HG03066 (cell line): ENCODE measurements around the gene UNC80.
"Not testable (repeated sequence)": the region's sequence is repeated elsewhere in the genome, so short reads cannot be mapped to it uniquely, and the experiment has no call there.

Experiments used
- ATAC-seq: cut with Tn5 transposase; IDR thresholded peaks from one replicate; pipeline ENCODE4 v1.9.1; 2021; ENCODE audit warnings: low read depth; ENCODE audit not compliant: unreplicated experiment

Gene UNC80

DNA sequence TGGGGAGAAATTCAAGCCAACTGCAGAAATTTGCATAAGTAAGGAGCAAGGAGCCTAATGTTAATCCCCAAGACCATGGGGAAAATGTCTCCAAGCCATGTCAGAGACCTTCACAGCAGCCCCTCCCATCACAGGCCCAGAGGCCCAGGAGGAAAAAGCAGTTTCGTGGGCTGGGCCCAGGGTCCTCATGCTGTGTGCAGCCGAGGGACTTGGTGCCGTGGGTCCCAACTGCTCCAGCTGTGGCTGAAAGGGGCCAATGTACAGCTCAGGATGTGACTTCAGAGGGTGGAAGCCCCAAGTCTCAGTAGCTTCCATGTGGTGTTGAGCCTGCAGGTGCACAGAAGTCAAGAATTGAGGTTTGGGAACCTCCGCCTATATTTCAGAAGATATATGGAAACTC lies 23.8 kb downstream of the UNC80 start:
- not testable (repeated sequence) for ATAC-seq

GRCh38 chr2:209805351-209805750 lies 33.7 kb downstream of the UNC80 start:
- no peak for ATAC-seq

DNA sequence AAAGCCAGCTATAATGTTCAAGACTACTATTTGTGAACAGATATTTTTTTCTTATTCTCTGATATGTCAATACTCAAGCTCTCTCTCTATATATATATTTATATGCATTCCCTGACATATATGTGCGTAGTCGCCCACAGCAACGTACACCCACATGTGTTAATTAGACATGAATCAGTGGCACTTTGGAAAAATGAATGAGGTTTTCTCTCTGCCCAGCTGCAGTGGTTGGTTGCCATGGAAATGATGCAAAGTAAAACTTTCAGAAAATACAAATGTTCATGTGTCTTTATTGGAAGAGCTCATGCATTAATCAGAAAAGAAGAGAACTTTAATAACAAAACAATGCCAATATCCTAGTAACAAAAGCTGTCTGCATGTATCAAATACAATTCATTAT lies 34.7 kb downstream of the UNC80 start:
- ATAC-seq = no peak

- ATAC-seq = no peak
Measured at GRCh38 chr2:209808521-209808920, 36.9 kb downstream of the UNC80 start.

DNA sequence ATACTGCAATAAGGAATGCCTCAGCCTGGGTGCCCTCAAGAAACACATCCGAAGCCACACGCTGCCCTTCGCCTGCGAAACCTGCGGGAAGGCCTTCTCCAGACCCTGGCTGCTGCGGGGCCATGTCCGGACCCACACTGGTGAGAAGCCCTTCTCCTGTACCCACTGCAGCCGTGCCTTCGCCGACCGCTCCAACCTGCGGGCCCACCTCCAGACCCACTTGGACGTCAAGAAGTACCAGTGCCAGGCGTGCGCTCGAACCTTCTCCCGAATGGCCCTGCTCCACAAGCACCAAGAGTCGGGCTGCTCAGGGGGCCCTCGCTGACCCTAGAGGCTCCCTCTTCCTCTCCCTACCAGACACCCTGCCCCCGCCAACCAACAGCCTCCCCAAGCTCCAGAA lies 37.6 kb downstream of the UNC80 start:
- no peak for ATAC-seq

- no peak for ATAC-seq
Measured at GRCh38 chr2:209817844-209818271, 46.2 kb downstream of the UNC80 start.

DNA sequence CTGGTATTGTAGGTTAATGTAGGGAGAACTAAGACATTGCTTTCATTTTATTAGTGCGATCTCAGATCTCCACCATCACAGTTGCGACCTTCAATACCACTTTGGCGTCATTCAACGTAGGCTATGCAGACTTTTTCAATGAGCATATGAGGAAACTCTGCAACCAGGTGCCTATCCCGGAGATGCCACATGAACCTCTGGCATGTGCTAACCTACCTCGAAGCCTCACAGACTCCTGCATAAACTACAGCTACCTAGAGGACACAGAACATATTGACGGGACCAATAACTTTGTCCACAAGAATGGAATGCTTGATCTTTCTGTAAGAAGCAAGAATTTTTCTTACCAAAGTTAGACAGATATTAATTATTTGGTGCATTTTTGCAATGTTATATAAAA lies 47.3 kb downstream of the UNC80 start:
- ATAC-seq = no peak

GRCh38 chr2:209821806-209822205 lies 50.2 kb downstream of the UNC80 start:
- ATAC-seq = no peak

GRCh38 chr2:209823484-209823883 lies 51.9 kb downstream of the UNC80 start:
- ATAC-seq = no peak

- no peak for ATAC-seq
Measured at GRCh38 chr2:209824391-209824790, 52.8 kb downstream of the UNC80 start.

GRCh38 chr2:209830722-209831465 lies 59.3 kb downstream of the UNC80 start:
- ATAC-seq = no peak

- no peak for ATAC-seq
Measured at GRCh38 chr2:209834767-209835166, 63.1 kb downstream of the UNC80 start.

GRCh38 chr2:209840434-209840833 lies 68.8 kb downstream of the UNC80 start:
- ATAC-seq = no peak

GRCh38 chr2:209845666-209846065 lies 74.0 kb downstream of the UNC80 start:
- no peak for ATAC-seq

DNA sequence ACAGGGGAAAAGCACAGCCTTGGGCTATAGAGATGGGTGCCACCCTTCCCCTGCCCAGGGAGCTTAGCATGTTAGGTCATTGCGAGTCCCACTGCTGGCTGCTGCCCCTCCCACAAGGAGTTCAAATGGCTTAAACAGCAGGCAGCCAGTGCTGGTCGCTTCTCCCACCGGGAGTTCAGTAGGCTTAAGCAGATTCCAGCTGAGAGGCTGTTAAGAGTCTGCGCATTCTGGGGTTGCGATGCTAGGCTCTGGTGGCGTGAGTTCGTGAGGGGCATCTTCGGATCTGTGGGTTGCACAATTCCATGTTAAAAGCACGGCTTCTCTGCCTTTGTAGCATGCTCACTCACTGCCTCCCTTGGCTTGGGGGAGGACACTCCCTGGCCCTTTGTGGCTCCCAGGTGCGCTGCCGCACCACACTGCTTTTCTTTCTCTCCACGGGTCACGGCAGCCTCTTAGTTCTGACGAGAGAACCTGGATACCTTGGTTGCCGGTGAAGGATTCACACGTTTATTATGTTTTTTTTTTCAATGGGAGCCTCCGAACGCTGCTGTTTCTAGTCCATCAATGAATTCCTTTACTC lies 93.2 kb downstream of the UNC80 start:
- no peak for ATAC-seq

GRCh38 chr2:209868271-209868994 lies 96.8 kb downstream of the UNC80 start:
- no peak for ATAC-seq

- ATAC-seq = no peak
Measured at GRCh38 chr2:209870067-209870466, 98.4 kb downstream of the UNC80 start.

DNA sequence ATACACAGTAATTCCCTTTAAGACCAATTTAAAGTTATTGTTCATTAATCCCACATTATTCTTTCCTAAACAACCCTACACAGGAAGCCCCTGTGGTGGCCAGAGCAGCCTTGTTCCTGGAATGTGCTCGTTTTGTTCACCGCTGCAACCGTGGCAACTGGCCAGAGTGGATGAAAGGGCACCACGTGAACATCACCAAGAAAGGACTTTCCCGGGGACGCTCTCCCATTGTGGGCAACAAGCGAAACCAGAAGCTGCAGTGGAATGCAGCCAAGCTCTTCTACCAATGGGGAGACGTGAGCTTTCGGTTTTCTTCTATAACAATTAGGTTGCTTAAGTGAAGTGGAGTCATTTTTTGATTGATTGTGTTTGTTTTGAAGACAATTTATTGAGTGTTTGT lies 101.0 kb downstream of the UNC80 start:
- ATAC-seq = no peak

GRCh38 chr2:209875270-209875669 lies 103.6 kb downstream of the UNC80 start:
- ATAC-seq = no peak

DNA sequence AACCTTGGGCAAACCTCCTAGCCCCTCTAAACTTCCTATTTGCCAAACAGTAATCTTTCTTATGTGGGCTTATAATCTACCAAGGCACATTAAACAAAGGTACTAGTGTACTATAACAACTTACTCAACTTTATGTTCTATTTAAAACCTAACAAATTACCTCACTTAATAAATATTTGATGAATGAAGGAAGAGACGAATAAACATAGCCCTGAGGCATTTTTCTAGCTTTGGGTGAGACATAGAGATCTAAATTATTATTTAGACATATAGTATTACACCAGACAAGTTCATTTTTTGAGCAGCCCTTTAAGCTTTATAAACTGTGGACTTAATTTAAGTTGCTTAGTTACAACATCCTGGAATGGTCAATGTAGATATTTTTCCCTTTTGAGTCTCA lies 104.6 kb downstream of the UNC80 start:
- no peak for ATAC-seq

GRCh38 chr2:209878701-209879100 lies 107.1 kb downstream of the UNC80 start:
- no peak for ATAC-seq

DNA sequence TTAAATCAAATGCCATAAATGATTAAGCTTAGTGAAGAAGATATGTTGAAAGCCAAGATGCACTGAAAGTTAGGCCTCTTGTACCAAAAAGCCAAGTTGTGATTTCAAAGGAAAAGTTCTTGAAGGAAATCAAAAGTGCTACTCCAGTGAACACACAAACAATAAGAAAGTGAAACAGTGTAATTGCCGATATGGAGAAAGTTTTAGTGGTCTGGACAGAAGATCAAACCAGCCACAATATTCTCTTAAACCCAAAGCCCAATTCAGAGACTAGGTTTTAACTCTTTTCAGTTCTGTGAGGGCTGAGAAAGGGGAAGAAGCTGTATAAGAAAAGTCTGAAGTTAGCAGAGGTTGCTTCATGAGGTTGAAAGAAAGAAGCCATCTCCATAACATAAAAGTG lies 129.0 kb downstream of the UNC80 start:
- ATAC-seq = no peak
